Caco-2 (cell line): ENCODE measurements around the gene SMNDC1. TPM values are rescaled to one million over a fixed set of nuclear protein-coding genes. Genes with fewer than 3 reads are reported as not detected.
A peak's percentile ranks its signal among the peaks of the same experiment; 100 is the strongest.

Experiments
- BruUV-seq: library from RNA; stranded (reverse); fragments of 400-500 nt; replicated peaks from 2 replicates; lab custom pipeline; 2021; lab: Mats Ljungman, UMichigan
- CTCF ChIA-PET: fragments of 300-600 bp; sonication (Branson Sonifier 250); formaldehyde crosslinking; loops from one replicate; lab custom pipeline; 2022; ENCODE audit warnings: antibody characterized with exemption; lab: Charles Lee
- POLR2A ChIA-PET: fragments of 300-600 bp; sonication (Branson Sonifier 250); formaldehyde crosslinking; loops from one replicate; lab custom pipeline; 2022; ENCODE audit warnings: antibody characterized with exemption; lab: Charles Lee
- DNase-seq, 2 experiments: peaks; one replicate each; pipeline versions ENCODE4 v3.0.0 to v3.0.0-alpha.2; 2020 to 2022
- H3K27me3 ChIP-seq: replicated peaks from 2 replicates; pipeline ENCODE4 v1.6.0; 2011; ENCODE audit warnings: low read length; ENCODE audit not compliant: control insufficient read depth, insufficient read depth
- H3K36me3 ChIP-seq: 2 replicates; pipeline ENCODE4 v1.5.1; 2011; ENCODE audit warnings: low read length; ENCODE audit not compliant: control insufficient read depth, insufficient read depth
- H3K4me1 ChIP-seq: fragments of 250-450 bp; sonication (Bioruptor Pico); 2 replicates; pipeline ENCODE4 v1.5.1; 2020; ENCODE audit warnings: mild to moderate bottlenecking
- H3K4me3 ChIP-seq: 2 replicates; pipeline ENCODE4 v1.5.1; 2011; ENCODE audit warnings: low read depth, mild to moderate bottlenecking, control low read depth, low read length
- H3K9me3 ChIP-seq: fragments of 250-450 bp; sonication (Bioruptor Pico); 2 replicates; pipeline ENCODE4 v1.5.1; 2020; ENCODE audit warnings: mild to moderate bottlenecking, moderate library complexity
- H3K27ac Mint-ChIP-seq: one replicate; pipeline ENCODE4 v1.8.0; 2022; ENCODE audit warnings: mixed read lengths; ENCODE audit not compliant: unreplicated experiment
- H3K27me3 Mint-ChIP-seq: one replicate; pipeline ENCODE4 v1.8.0; 2022; ENCODE audit warnings: mixed read lengths; ENCODE audit not compliant: insufficient read depth, unreplicated experiment
- H3K36me3 Mint-ChIP-seq: one replicate; pipeline ENCODE4 v1.8.0; 2022; ENCODE audit warnings: mild to moderate bottlenecking, mixed read lengths; ENCODE audit not compliant: insufficient read depth, unreplicated experiment
- H3K4me1 Mint-ChIP-seq: one replicate; pipeline ENCODE4 v1.8.0; 2022; ENCODE audit warnings: low read depth, mixed read lengths; ENCODE audit not compliant: unreplicated experiment
- H3K4me3 Mint-ChIP-seq: one replicate; pipeline ENCODE4 v1.8.0; 2022; ENCODE audit warnings: mild to moderate bottlenecking, moderate library complexity, mixed read lengths; ENCODE audit not compliant: unreplicated experiment
- H3K9me3 Mint-ChIP-seq: one replicate; pipeline ENCODE4 v1.8.0; 2022; ENCODE audit warnings: mixed read lengths; ENCODE audit not compliant: unreplicated experiment
- intact Hi-C: fragments of 100-400 bp; cut with micrococcal nuclease; formaldehyde crosslinking; loops from one replicate; pipeline ENCODE4 v1.10.0; 2022; ENCODE audit not compliant: unreplicated experiment
- total RNA-seq: library from RNA; stranded (reverse); gene quantifications from 2 replicates; pipeline ENCODE4 v1.2.3, GENCODE V29; 2022
- TF ChIP-seq, protein P1 (sequence below), 2 experiments: fragments of 200-600 bp in 1 of 2; IDR thresholded peaks; 1 replicate in 1 of 2; 2 replicates in 1 of 2; pipeline versions ENCODE4 v1.5.1 to v1.8.0; 2011 to 2022; ENCODE audit warnings: antibody characterized with exemption in 1 of 2, control low read depth in 1 of 2, inconsistent platforms in 1 of 2, low read depth in 1 of 2, low read length in 1 of 2, mild to moderate bottlenecking in 1 of 2, moderate library complexity in 1 of 2; ENCODE audit not compliant: insufficient read depth in 1 of 2, severe bottlenecking in 1 of 2, unreplicated experiment in 1 of 2

The SMNDC1 gene
- total RNA-seq, 1 experiment from 2014 or later, result 52.4 TPM

DNA sequence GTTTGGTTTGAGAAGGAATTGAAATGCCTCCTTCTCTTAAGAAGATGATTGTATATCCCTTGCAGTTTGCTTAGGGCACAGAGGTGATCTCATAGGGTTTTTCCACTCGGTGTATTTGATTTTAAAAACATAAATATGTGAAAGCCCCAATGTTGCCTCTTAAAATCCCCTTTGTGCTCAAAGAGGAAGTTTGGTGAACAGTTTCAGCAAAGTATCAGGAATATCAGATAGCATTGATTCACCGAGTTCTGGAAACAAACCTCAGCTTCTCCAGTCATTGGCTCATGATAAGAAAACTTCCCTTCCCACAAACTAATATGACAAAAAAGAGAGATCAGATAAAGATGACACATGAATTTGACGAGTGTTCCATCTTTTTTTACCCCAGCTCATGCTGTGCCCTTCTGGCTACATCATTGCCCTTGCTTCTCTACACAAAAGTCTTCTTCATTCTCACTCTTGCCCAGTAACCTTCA, 20.1 kb upstream of the SMNDC1 start:
- TF ChIP-seq, protein P1, sequence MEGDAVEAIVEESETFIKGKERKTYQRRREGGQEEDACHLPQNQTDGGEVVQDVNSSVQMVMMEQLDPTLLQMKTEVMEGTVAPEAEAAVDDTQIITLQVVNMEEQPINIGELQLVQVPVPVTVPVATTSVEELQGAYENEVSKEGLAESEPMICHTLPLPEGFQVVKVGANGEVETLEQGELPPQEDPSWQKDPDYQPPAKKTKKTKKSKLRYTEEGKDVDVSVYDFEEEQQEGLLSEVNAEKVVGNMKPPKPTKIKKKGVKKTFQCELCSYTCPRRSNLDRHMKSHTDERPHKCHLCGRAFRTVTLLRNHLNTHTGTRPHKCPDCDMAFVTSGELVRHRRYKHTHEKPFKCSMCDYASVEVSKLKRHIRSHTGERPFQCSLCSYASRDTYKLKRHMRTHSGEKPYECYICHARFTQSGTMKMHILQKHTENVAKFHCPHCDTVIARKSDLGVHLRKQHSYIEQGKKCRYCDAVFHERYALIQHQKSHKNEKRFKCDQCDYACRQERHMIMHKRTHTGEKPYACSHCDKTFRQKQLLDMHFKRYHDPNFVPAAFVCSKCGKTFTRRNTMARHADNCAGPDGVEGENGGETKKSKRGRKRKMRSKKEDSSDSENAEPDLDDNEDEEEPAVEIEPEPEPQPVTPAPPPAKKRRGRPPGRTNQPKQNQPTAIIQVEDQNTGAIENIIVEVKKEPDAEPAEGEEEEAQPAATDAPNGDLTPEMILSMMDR (IDR thresholded peaks at IDR 0.05; ENCODE audit: insufficient read depth in 1 of 2, low read depth in 1 of 2, low read length in 1 of 2, severe bottlenecking in 1 of 2, unreplicated experiment in 1 of 2), result no peak
- no peak overlapping the region for H3K4me3 ChIP-seq
- no peak overlapping the region for H3K4me3 Mint-ChIP-seq
- H3K9me3 Mint-ChIP-seq, result peaks cover 20% of the 10 kb centered on the region
- BruUV-seq, result no TSS peak
- no peaks in the 10 kb centered on the region for H3K27me3 Mint-ChIP-seq
- ChIA-PET POLR2A (no interaction called here), CTCF (no interaction called here)
- H3K36me3 Mint-ChIP-seq, result peaks cover 7% of the 10 kb centered on the region
- H3K4me1 Mint-ChIP-seq, result peaks cover 34% of the 10 kb centered on the region
- intact Hi-C loops, result no loop called here
- H3K36me3 ChIP-seq, result no peaks in the 10 kb centered on the region
- peaks cover 18% of the 10 kb centered on the region for H3K9me3 ChIP-seq
- no peak for DNase-seq
- peak overlapping the region; percentile 15 for H3K27ac Mint-ChIP-seq
- H3K4me1 ChIP-seq, result peaks cover 41% of the 10 kb centered on the region
- no peaks in the 10 kb centered on the region for H3K27me3 ChIP-seq

DNA sequence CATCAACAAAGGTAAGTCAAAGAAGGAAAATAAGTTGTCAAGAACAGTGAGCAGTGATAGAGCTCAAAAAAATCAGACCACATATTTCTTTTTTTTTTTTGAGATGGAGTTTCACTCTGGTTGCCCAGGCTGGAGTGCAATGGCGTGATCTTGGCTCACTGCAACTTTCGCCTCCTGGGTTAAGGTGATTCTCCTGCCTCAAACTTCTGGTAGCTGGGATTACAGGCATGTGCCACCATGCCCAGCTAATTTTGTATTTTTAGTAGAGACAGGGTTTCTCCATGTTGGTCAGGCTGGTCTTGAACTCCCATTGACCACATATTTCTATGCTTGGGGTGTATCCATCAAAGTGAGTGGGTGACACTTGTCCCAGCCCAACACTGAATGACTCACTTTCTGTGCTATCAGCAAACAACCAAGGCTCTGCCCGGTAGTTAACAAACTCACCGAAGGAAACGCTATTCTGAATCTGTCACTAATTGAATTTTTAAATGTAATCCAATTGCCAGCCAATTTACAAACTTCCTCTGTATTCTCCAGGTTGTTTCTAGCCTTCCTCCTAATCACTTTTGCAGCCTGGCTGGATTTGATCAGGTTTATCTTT, 19.6 kb upstream of the SMNDC1 start:
- POLR2A ChIA-PET, result no interaction called here
- DNase-seq, result no peak
- BruUV-seq, result no TSS peak
- peaks cover 41% of the 10 kb centered on the region for H3K4me1 ChIP-seq
- H3K27ac Mint-ChIP-seq, result peak overlapping the region; percentile 15
- peaks cover 34% of the 10 kb centered on the region for H3K4me1 Mint-ChIP-seq
- intact Hi-C loops, result no loop called here
- H3K9me3 Mint-ChIP-seq, result peaks cover 20% of the 10 kb centered on the region
- H3K27me3 Mint-ChIP-seq, result no peaks in the 10 kb centered on the region
- peaks cover 13% of the 10 kb centered on the region for H3K9me3 ChIP-seq
- no peaks in the 10 kb centered on the region for H3K36me3 ChIP-seq
- CTCF ChIA-PET, result no interaction called here
- TF ChIP-seq, protein P1 (IDR thresholded peaks at IDR 0.05; ENCODE audit: insufficient read depth in 1 of 2, low read depth in 1 of 2, low read length in 1 of 2, severe bottlenecking in 1 of 2, unreplicated experiment in 1 of 2), result no peak
- no peak overlapping the region for H3K4me3 Mint-ChIP-seq
- no peak overlapping the region for H3K4me3 ChIP-seq
- H3K36me3 Mint-ChIP-seq, result peaks cover 6% of the 10 kb centered on the region
- no peaks in the 10 kb centered on the region for H3K27me3 ChIP-seq

- TF ChIP-seq, protein P1 (IDR thresholded peaks at IDR 0.05; ENCODE audit: insufficient read depth in 1 of 2, low read depth in 1 of 2, low read length in 1 of 2, severe bottlenecking in 1 of 2, unreplicated experiment in 1 of 2), result no peak
- no TSS peak for BruUV-seq
- H3K27ac Mint-ChIP-seq, result no peak overlapping the region
- H3K36me3 Mint-ChIP-seq, result peaks cover 6% of the 10 kb centered on the region
- intact Hi-C loops, result no loop called here
- no peaks in the 10 kb centered on the region for H3K36me3 ChIP-seq
- H3K4me3 Mint-ChIP-seq, result no peak overlapping the region
- H3K4me3 ChIP-seq, result no peak overlapping the region
- peaks cover 36% of the 10 kb centered on the region for H3K4me1 ChIP-seq
- H3K27me3 Mint-ChIP-seq, result no peaks in the 10 kb centered on the region
- H3K9me3 ChIP-seq, result peaks cover 6% of the 10 kb centered on the region
- peaks cover 21% of the 10 kb centered on the region for H3K9me3 Mint-ChIP-seq
- ChIA-PET CTCF (no interaction called here), POLR2A (no interaction called here)
- peaks cover 35% of the 10 kb centered on the region for H3K4me1 Mint-ChIP-seq
- no peaks in the 10 kb centered on the region for H3K27me3 ChIP-seq
- no peak for DNase-seq
These were observed 18.8 kb upstream of the SMNDC1 start for GRCh38 chr10:110323503-110323902.
